GM12878 (cell line): ENCODE measurements around the gene CROCC. TPM values are rescaled to one million over a fixed set of nuclear protein-coding genes. Genes with fewer than 3 reads are reported as not detected.
"Not testable (repeated sequence)": the region's sequence is repeated elsewhere in the genome, so short reads cannot be mapped to it uniquely, and the experiment has no call there.

ENCODE experiments used
- ATAC-seq: fragments of 200-7000 bp; cut with Tn5 transposase; 3 replicates; pipeline ENCODE4 v1.9.1; 2020; ENCODE audit warnings: mild to moderate bottlenecking, moderate library complexity
- BruUV-seq: library from RNA; stranded (reverse); fragments of 400-500 nt; replicated peaks from 2 replicates; lab custom pipeline; 2021; lab: Mats Ljungman, UMichigan
- CTCF ChIA-PET: fragments of 300-600 bp; sonication (Branson Sonifier 250); formaldehyde crosslinking; extraction: SDS; loops from one replicate; lab custom pipeline; 2021; ENCODE audit warnings: inconsistent platforms; lab: Yijun Ruan, JAX
- POLR2A ChIA-PET: fragments of 350-600 bp; formaldehyde crosslinking; extraction: SDS; loops from one replicate; lab custom pipeline; 2021; ENCODE audit warnings: inconsistent platforms; lab: Charles Lee
- RAD21 ChIA-PET: fragments of 300-600 bp; sonication (Branson Sonifier 250); formaldehyde crosslinking; loops from one replicate; lab custom pipeline; 2023; ENCODE audit warnings: antibody characterized with exemption; ENCODE audit not compliant: unreplicated experiment; lab: Charles Lee
- SMC1A ChIA-PET: fragments of 300-600 bp; sonication (Branson Sonifier 250); formaldehyde crosslinking; loops from one replicate; lab custom pipeline; 2023; ENCODE audit not compliant: unreplicated experiment, uncharacterized antibody; lab: Charles Lee
- DNase-seq: peaks from one replicate; pipeline ENCODE4 v3.0.0-alpha.2; 2011; ENCODE audit warnings: low read depth, low spot score
- FAIRE-seq: peaks from 3 replicates; lab custom pipeline; 2011; peaks lifted over from hg19 to GRCh38; lab: Jason Lieb, UNC
- H2AFZ ChIP-seq: 2 replicates; pipeline ENCODE4 v1.6.0; 2011; ENCODE audit warnings: low read depth, low read length, control low read depth; ENCODE audit not compliant: control insufficient read depth
- H3K27ac ChIP-seq: 2 replicates; pipeline ENCODE4 v1.5.1; 2011; ENCODE audit warnings: control low read depth; ENCODE audit not compliant: control insufficient read depth, insufficient read depth
- H3K27me3 ChIP-seq, 2 experiments: replicated peaks in 1 of 2; 2 replicates each; pipeline versions ENCODE4 v1.6.0 to v1.6.1; 2011; ENCODE audit warnings: low read length in 1 of 2; ENCODE audit not compliant: control insufficient read depth in 2 of 2, insufficient read depth in 2 of 2
- H3K36me3 ChIP-seq, 2 experiments: 2 replicates each; pipeline ENCODE4 v1.5.1; 2011; ENCODE audit warnings: low read length in 1 of 2; ENCODE audit not compliant: control insufficient read depth in 2 of 2, insufficient read depth in 2 of 2
- H3K4me1 ChIP-seq: 2 replicates; pipeline ENCODE4 v1.6.1; 2011; ENCODE audit warnings: mild to moderate bottlenecking, low read length, moderate library complexity, mixed read lengths; ENCODE audit not compliant: control insufficient read depth, insufficient read depth
- H3K4me2 ChIP-seq: 2 replicates; pipeline ENCODE4 v1.6.0; 2011; ENCODE audit warnings: control low read depth; ENCODE audit not compliant: control insufficient read depth, insufficient read depth
- H3K4me3 ChIP-seq: fragments of 200-600 bp; sonication (generic); 2 replicates; pipeline ENCODE4 v1.5.1; 2016
- H3K79me2 ChIP-seq: 2 replicates; pipeline ENCODE4 v1.6.0; 2011; ENCODE audit warnings: low read length; ENCODE audit not compliant: control insufficient read depth, insufficient read depth
- H3K9ac ChIP-seq: 2 replicates; pipeline ENCODE4 v1.8.0; 2011; ENCODE audit warnings: low read length, control low read depth, mixed read lengths; ENCODE audit not compliant: control insufficient read depth, insufficient read depth
- H3K9me3 ChIP-seq: replicated peaks from 3 replicates; pipeline ENCODE4 v1.5.1; 2011; ENCODE audit warnings: mild to moderate bottlenecking, low read length; ENCODE audit not compliant: control insufficient read depth, insufficient read depth
- H4K20me1 ChIP-seq: 2 replicates; pipeline ENCODE4 v1.6.0; 2011; ENCODE audit not compliant: control insufficient read depth, insufficient read depth
- BACH1 ChIP-seq: fragments of 450-650 bp; IDR thresholded peaks from 2 replicates; pipeline ENCODE4 v1.6.1; 2017; ENCODE audit warnings: mild to moderate bottlenecking, borderline replicate concordance
- EED ChIP-seq: sonication (generic); IDR thresholded peaks from 2 replicates; pipeline ENCODE4 v1.6.1; 2016; ENCODE audit warnings: antibody characterized with exemption, low read depth
- IKZF1 ChIP-seq: fragments of 450-650 bp; conservative IDR thresholded peaks from 2 replicates; pipeline ENCODE4 v1.6.1; 2017; ENCODE audit warnings: antibody characterized with exemption, mild to moderate bottlenecking
- IKZF2 ChIP-seq, 2 experiments: fragments of 450-650 bp; IDR thresholded peaks; 2 replicates each; pipeline ENCODE4 v1.6.1; 2017; ENCODE audit warnings: mild to moderate bottlenecking in 2 of 2, moderate library complexity in 2 of 2
- NFYB ChIP-seq: IDR thresholded peaks from 2 replicates; pipeline ENCODE4 v1.6.1; 2011; ENCODE audit warnings: low read depth, mild to moderate bottlenecking, low read length, improper control_type of control experiment, moderate library complexity; ENCODE audit not compliant: insufficient read depth
- POLR2A ChIP-seq: IDR thresholded peaks from 2 replicates; pipeline ENCODE4 v1.6.1; 2011; ENCODE audit warnings: low read depth, mild to moderate bottlenecking, low read length
- POLR2AphosphoS5 ChIP-seq: IDR thresholded peaks from 2 replicates; pipeline ENCODE4 v1.6.1; 2011; ENCODE audit warnings: mild to moderate bottlenecking, low read length, inconsistent platforms
- TAF1 ChIP-seq: IDR thresholded peaks from 2 replicates; pipeline ENCODE4 v1.6.1; 2011; ENCODE audit warnings: mild to moderate bottlenecking, low read depth, low read length, borderline replicate concordance
- YY1 ChIP-seq: IDR thresholded peaks from 2 replicates; pipeline ENCODE4 v1.6.1; 2011; ENCODE audit warnings: low read depth, mild to moderate bottlenecking, low read length
- WGBS: methylation state at CpG from one replicate; pipeline ENCODE4 v1.1.6; 2016; ENCODE audit warnings: low lambda C conversion rate; ENCODE audit not compliant: insufficient replicate concordance, insufficient coverage; ENCODE audit errors: missing lambda C conversion rate; 5-methylcytosine and 5-hydroxymethylcytosine counted together
- in situ Hi-C: fragments of 300-500 bp; cut with MboI; formaldehyde crosslinking; loops from 9 replicates; pipeline ENCODE4 v1.14.3; 2018; ENCODE audit warnings: mixed read lengths
- intact Hi-C: fragments of 100-400 bp; cut with micrococcal nuclease; formaldehyde crosslinking; loops from one replicate; pipeline ENCODE4 v1.14.2; 2022; ENCODE audit not compliant: unreplicated experiment
- polyA plus RNA-seq, 11 experiments: library from polyadenylated mRNA; depleted of rRNA in 4 of 11; unstranded in 6 of 11; stranded (reverse) in 5 of 11; fragments of >200 nt; fragmentation: Nextera tagmentation in 4 of 11; fragmentation: Illumina TruSeq in 1 of 11; extraction: Ambion mirVana in 4 of 11; extraction: Trizol in 1 of 11; gene quantifications; 1 replicate in 1 of 11; 2 replicates in 10 of 11; pipeline versions ENCODE4 v1.2.1 to v1.2.3, GENCODE V29; 2011 to 2016; ENCODE audit warnings: inconsistent platforms in 2 of 11, missing spikeins in 2 of 11, low read depth in 1 of 11
- total RNA-seq, 4 experiments: library from RNA; depleted of rRNA in 3 of 4; stranded (reverse); fragments of >200 nt in 3 of 4; fragmentation: Illumina TruSeq in 1 of 4; extraction: Trizol in 1 of 4; gene quantifications; 2 replicates each; pipeline versions ENCODE4 v1.2.1 to v1.2.3, GENCODE V29; 2013 to 2021
- TF ChIP-seq, protein P1 (sequence below): fragments of 450-650 bp; formaldehyde crosslinking; IDR thresholded peaks from 2 replicates; pipeline ENCODE4 v1.5.0; 2022; ENCODE audit warnings: mild to moderate bottlenecking, missing genetic modification characterization
- TF ChIP-seq, protein P2 (sequence below): fragments of 450-650 bp; IDR thresholded peaks from 2 replicates; pipeline ENCODE4 v1.6.1; 2017; ENCODE audit warnings: low read depth, mild to moderate bottlenecking, moderate library complexity

The CROCC gene
- total and polyA plus RNA-seq, 10 of the 15 experiments (the other 5 are each of a cell fraction or from before 2014, with no cell fraction given): 0.04 to 5.5 (median 2.3) TPM

DNA sequence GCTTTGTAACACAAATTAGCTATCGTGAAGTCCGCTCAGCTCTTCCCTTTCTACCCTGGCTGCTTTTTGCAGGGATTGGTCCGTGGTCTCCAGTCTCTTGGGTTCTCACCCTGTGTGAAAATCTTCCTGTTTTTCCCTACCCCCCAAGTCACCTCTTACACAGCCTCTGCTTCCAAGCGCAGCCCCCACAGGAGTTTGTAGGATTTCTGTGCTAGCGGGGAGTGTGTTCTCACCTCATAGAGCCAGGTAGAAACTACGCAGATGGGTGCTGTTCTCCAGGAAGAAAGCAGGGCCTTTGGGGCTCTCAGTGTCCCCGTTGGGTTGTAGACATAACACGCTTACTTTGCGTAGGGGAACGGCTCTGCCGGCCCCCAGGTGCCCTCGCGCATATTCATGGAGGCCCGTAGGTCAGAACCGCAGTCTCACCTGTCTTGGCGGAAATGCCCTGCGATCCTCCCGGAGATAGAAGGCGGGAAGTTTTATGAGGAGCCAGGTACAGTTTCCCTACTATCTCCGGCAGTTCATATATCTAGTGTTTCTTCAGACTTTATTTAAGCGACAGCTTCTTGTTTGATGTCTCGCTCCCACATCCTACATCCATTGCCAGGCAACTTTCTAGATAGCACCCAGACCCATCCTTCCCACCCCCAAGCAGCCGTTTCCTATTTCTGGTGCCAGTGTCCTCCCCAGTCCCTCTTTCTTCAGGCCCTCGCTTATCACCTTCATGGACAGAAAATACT, 25.2 kb upstream of the CROCC start:
- FAIRE-seq, H4K20me1 ChIP-seq, in situ Hi-C loops, H3K4me1 ChIP-seq, H3K36me3 ChIP-seq, H2AFZ ChIP-seq, BruUV-seq: not testable (repeated sequence)
- TF ChIP-seq POLR2AphosphoS5: peak; percentile 84
- TF ChIP-seq TAF1: peak; percentile 5; the same call in 1 of the 2 replicates
- peak; percentile 86 to 87; a peak in 2 of 4 replicates for TF ChIP-seq IKZF2 (IDR thresholded peaks at IDR 0.05)
- TF ChIP-seq, protein P1, sequence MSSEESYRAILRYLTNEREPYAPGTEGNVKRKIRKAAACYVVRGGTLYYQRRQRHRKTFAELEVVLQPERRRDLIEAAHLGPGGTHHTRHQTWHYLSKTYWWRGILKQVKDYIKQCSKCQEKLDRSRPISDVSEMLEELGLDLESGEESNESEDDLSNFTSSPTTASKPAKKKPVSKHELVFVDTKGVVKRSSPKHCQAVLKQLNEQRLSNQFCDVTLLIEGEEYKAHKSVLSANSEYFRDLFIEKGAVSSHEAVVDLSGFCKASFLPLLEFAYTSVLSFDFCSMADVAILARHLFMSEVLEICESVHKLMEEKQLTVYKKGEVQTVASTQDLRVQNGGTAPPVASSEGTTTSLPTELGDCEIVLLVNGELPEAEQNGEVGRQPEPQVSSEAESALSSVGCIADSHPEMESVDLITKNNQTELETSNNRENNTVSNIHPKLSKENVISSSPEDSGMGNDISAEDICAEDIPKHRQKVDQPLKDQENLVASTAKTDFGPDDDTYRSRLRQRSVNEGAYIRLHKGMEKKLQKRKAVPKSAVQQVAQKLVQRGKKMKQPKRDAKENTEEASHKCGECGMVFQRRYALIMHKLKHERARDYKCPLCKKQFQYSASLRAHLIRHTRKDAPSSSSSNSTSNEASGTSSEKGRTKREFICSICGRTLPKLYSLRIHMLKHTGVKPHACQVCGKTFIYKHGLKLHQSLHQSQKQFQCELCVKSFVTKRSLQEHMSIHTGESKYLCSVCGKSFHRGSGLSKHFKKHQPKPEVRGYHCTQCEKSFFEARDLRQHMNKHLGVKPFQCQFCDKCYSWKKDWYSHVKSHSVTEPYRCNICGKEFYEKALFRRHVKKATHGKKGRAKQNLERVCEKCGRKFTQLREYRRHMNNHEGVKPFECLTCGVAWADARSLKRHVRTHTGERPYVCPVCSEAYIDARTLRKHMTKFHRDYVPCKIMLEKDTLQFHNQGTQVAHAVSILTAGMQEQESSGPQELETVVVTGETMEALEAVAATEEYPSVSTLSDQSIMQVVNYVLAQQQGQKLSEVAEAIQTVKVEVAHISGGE (CRISPR knock-in tag): peak; percentile 39; the same call in 1 of the 2 replicates
- TF ChIP-seq, protein P2, sequence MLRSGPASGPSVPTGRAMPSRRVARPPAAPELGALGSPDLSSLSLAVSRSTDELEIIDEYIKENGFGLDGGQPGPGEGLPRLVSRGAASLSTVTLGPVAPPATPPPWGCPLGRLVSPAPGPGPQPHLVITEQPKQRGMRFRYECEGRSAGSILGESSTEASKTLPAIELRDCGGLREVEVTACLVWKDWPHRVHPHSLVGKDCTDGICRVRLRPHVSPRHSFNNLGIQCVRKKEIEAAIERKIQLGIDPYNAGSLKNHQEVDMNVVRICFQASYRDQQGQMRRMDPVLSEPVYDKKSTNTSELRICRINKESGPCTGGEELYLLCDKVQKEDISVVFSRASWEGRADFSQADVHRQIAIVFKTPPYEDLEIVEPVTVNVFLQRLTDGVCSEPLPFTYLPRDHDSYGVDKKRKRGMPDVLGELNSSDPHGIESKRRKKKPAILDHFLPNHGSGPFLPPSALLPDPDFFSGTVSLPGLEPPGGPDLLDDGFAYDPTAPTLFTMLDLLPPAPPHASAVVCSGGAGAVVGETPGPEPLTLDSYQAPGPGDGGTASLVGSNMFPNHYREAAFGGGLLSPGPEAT: 0 out of 2 replicates have a peak, but pooled peaks have one; percentile 43
- TF ChIP-seq EED: peak; percentile 72; the same call in 1 of the 2 replicates
- TF ChIP-seq POLR2A: peak; percentile 41; the same call in 1 of the 2 replicates
- TF ChIP-seq IKZF1: peak; percentile 74
- TF ChIP-seq BACH1: 0 out of 2 replicates have a peak, but pooled peaks have one; percentile 59
- TF ChIP-seq YY1: peak; percentile 71
- TF ChIP-seq NFYB: 0 out of 2 replicates have a peak, but pooled peaks have one; percentile 33
- TF ChIP-seq, all 136 proteins: peak for 11; not testable (repeated sequence) for 125
- H3K27me3 ChIP-seq, H3K9me3 ChIP-seq, RAD21 ChIA-PET, H3K79me2 ChIP-seq, SMC1A ChIA-PET, H3K4me3 ChIP-seq, CTCF ChIA-PET: not testable (repeated sequence)
- peak; percentile 86 for DNase-seq
- POLR2A ChIA-PET: interaction anchor here (0.7 to 1.3 kb wide), 2 partner anchors 9 to 282 kb away, joined by 3 to 5 read pairs; no protein-coding TSS in a partner anchor
- H3K9ac ChIP-seq: peak overlapping the region; percentile 40; the same call in 1 of the 2 replicates
- peak overlapping the region; percentile 58 for H3K27ac ChIP-seq
- ATAC-seq: peak; percentile 52
- 4% methylated on average over 21 of the region's 24 CpGs for WGBS
- intact Hi-C loops: loop anchor here (1.0 to 2.0 kb wide), 2 partner anchors 9 to 150 kb away; no protein-coding TSS in a partner anchor
- H3K4me2 ChIP-seq: peak overlapping the region; percentile 59

DNA sequence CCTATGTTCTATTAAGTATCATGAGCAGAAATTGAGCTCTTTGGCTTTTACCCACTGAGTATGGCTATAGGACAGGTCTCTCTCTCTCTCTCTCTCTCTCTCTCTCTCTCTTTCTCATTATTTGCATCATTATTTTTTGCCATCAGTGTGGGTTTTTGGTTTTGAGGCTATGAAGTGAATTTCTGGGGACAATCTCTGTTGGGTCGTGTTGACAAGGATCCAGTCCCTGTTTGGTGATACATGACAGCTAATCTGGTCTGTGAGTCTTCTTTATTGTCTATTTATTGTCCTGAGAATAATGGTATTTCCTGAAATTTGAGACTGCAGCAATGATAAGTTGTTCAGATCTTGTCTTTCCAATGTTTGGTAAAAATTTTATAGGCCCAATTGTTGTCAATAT, 24.1 kb upstream of the CROCC start:
- RAD21 ChIA-PET, H3K4me1 ChIP-seq, DNase-seq, BruUV-seq, H4K20me1 ChIP-seq, FAIRE-seq, H3K4me3 ChIP-seq, CTCF ChIA-PET, SMC1A ChIA-PET, H3K27me3 ChIP-seq, H3K36me3 ChIP-seq, H3K9me3 ChIP-seq, in situ Hi-C loops, H3K9ac ChIP-seq, H2AFZ ChIP-seq, H3K79me2 ChIP-seq, H3K4me2 ChIP-seq, H3K27ac ChIP-seq, ATAC-seq: not testable (repeated sequence)
- intact Hi-C loops: loop anchor here (2.0 kb wide), 1 partner anchor 149 kb away; no protein-coding TSS in a partner anchor
- 0% methylated on average over 1 of the region's 1 CpG for WGBS
- POLR2A ChIA-PET: interaction anchor here (0.7 kb wide), 1 partner anchor 8 kb away, joined by 5 read pairs; no protein-coding TSS in a partner anchor
